HG03520 (cell line): ENCODE data around the gene KCNAB1.
"Not testable (repeated sequence)": the region's sequence is repeated elsewhere in the genome, so short reads cannot be mapped to it uniquely, and the experiment has no call there.

Experiments
- ATAC-seq: cut with Tn5 transposase; IDR thresholded peaks from one replicate; pipeline ENCODE4 v1.9.1; 2021; ENCODE audit warnings: mild to moderate bottlenecking, moderate library complexity; ENCODE audit not compliant: unreplicated experiment

KCNAB1 gene

GRCh38 chr3:156135921-156136638 is 15.7 kb downstream of the KCNAB1 start:
- no peak for ATAC-seq

- ATAC-seq = not testable (repeated sequence)
Observed at GRCh38 chr3:156137397-156137796, 17.0 kb downstream of the KCNAB1 start.

- ATAC-seq = no peak
Observed at GRCh38 chr3:156140001-156140595, 19.7 kb downstream of the KCNAB1 start.

DNA sequence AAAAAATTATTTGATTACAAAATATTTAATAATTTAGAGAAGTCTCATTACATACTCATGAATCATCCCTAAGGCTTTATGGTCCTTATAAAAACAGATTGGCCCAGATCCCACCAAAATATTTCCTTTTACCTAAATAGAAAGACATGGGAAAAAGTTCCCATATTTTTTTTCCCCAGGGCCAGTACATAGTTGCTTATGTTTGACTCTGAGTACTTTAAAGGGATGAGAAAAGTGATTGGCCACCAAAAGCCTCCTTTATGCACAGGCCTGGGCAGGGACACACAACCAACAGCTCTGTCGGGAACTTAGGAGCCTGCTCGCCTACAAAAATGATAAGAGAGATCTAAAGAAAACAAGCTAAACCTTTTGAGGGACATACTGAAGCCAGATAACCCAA is 22.3 kb downstream of the KCNAB1 start:
- no peak for ATAC-seq

DNA sequence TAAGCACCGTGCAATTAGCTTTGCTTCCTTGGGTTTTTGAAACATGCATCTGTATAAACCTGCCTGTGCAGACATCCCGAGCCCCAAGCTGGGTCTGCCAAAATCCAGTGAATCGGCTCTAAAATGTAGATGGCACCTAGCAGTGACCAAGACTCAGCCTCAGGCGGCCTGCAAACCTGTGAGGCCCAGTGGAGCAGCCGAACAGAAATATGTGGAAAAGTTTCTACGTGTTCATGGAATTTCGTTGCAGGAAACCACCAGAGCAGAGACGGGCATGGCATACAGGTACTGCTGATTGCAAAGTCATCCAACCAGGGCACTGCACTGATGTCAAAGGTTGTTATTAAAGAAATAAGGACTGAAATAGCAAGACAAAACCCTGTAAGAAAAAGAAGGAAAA is 22.8 kb downstream of the KCNAB1 start:
- ATAC-seq = no peak

- no peak for ATAC-seq
Observed at GRCh38 chr3:156144060-156144459, 23.7 kb downstream of the KCNAB1 start.

DNA sequence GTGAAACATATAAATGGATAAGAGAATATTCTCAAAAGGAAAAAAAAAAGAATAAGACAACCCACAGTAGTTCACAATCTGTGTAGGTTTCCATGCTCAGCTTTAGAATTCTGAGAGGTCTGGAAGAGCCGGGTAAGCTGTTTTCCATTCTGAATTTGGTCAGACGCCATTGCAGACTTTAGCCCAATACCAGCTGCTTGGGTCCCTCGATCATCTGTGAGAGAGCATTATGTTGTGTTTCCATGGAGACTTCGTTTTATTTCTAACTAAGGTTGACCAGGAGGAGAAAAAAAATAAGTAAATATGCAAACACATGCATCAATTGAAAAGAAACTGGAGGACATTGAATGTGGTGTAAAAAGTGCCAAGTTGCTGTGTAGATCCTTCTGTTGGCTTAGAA is 25.5 kb downstream of the KCNAB1 start:
- ATAC-seq = no peak

DNA sequence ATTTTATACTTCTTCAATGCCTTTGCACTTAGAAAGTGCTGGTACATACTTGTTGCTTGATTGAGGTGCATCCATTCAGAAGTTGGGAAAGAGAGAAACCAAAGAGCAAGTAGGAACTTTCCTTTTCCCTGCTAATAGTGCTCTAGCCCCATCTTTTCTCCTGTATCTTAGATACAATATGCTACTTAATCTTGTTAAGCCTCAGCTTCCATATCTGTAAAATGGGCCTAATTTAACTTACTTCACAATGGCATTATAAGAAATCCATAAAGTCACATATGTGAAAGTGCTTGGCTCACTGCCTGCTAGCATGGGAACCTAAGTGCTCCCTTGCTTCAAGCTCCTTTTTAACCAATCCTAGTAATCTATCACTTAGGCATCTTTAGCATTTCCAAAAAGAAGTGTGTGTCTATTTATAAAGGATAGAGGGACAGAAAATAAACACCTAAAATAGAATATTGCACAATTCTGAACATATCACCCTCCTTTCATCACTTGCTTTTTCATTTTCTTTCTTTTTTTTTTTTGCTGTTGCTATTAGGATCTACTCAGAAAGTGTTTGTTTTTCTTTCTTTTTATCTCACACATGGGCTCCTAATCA is 28.1 kb downstream of the KCNAB1 start:
- no peak for ATAC-seq

DNA sequence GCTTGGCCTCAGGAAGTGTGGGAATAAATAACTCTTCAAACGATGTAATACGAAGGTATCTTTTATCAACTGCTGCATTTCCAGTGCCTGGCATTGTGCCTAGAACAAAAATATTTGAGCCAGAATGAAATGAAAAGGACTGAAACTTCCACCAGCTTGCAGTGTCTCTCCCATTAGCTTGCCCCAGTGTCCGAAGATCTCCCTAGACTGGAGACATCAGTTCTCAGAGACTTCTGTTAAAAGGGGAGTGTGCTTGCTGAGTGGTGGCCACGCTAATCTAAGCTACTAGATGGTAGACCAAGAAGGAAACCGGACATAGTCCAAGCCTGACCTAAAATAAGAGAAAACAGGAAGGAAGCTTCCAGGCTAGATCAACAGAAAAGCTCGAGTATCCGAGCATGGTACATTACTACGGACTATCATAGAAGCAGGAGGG is 28.6 kb downstream of the KCNAB1 start:
- ATAC-seq = no peak

DNA sequence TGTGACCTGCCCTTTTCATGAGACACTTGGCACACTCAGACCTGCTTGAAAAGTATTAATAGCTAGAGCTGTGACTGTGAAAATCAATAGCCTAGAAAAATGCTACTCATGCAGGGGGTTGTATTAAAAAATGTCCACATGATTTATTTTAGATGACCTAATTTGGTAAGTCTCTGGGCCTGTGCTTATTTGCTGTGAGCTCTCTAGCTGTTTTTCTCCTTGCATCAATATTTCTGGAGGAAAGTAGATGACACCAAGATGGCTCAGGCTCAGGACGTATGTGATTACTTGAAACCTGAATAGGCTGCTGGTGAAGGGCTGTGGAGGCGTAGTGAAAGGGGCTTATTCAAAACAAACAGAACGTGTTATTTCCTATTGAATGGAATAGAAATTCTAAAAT is 29.5 kb downstream of the KCNAB1 start:
- ATAC-seq = no peak

DNA sequence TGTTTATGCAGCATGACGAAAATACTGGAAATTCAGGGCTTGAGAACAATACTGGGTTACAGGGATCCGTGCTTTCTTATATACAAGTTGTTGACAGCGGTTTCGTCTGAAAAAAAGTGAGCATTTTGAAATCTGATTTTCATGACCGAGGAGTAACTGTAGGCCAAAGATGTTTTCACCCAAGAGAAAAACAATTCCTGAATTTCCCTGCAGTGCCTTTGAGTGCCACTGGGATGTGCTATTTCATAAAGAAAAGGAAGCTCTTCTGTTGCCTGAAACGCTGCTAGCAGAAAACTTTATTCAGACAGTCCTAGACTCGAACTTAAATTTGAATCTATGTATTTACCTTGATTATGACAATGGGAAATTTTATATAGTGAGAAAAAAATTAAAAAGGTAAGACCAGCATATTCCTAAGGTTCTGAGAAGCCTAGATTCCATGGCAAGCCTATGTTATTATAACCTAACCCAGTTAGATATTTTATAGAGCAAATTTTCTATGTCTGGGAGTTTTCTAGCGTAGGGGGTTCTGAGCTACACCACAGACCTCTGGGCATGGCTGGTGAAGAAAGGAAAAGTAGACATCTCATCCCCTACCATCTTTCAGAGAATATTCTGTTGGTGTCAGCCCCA is 30.2 kb downstream of the KCNAB1 start:
- no peak for ATAC-seq

- ATAC-seq = peak; percentile 48
Observed at GRCh38 chr3:156151824-156152428, 31.5 kb downstream of the KCNAB1 start.

- no peak for ATAC-seq
Observed at GRCh38 chr3:156158656-156159295, 38.4 kb downstream of the KCNAB1 start.

DNA sequence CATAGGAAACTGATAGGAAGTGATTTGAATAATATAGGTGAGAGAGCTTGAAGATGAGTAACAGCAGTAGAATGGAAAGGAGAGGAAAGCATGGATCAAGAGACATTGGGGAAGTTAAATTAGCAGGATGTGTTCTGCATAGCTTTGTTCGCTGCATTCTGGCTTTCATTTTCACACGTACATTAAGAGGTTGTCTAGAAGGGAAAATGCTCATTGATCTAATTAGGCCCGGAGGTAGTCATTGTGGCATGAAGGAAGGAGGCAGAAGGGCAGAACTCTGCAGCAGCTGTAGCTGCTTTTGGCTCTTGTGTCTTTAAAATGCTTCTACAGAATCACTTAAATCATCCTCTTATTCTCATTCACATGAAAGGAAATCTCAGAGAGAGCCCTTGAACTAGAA is 40.3 kb downstream of the KCNAB1 start:
- no peak for ATAC-seq

GRCh38 chr3:156161172-156161571 is 40.8 kb downstream of the KCNAB1 start:
- ATAC-seq = no peak

DNA sequence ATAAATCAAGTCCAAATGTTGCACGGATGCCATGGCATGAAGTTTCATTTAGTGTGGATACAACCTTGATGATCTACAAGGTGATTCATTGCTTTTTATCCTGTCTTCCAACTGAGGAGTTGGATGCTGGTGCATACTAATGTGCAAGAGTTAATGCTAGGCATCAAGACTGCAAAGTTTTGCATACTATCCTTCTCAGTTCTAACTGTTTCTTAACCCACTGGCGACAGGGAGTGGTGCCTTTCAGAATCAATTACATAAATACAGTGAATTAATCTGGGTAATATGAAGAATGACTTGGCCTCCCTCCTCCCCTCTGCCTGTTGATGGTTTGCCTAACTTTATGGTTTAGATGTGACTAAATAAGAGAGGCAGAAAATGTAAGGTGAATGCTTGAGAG is 43.5 kb downstream of the KCNAB1 start:
- ATAC-seq = no peak

GRCh38 chr3:156166808-156167207 is 46.4 kb downstream of the KCNAB1 start:
- no peak for ATAC-seq

DNA sequence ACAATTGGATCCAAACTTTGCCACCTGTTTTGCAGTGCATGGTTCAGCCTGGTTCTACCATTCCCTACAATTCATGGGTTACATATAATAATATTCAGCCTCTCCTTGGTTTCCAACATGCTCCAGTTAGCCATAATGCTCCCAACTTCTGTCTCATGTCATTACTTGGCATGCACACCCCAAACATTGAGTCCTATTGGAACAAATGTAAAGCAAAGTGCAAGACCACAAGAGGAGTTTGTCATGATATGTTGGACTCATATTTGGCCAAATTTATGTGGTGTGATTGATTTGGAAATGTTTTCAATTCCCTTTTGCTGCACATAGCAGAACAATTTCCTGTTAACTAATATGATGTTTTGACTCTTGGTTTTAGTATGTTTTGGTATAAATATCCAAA is 50.2 kb downstream of the KCNAB1 start:
- no peak for ATAC-seq

GRCh38 chr3:156171281-156172267 is 51.2 kb downstream of the KCNAB1 start:
- no peak for ATAC-seq

DNA sequence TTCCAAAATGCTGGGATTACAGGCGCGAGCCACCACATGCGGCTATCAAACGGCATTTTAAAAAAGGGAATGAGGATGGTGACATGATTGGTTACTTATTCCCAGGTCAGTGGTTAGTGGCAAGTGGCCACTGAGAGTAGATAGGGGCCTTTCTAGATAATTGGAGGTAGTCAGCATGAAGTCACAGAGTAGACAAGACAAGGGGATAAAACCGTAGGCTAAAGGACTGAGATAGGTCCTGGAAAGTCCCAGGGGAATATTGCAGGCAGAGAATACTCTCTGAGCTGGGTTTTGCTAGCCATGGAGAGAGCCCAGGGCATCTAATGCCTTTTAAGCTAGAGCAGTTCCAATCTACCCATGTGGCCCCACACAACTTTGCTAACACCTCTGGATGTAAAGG is 52.2 kb downstream of the KCNAB1 start:
- no peak for ATAC-seq
